TTC549 (cell line): Measurements from ENCODE around the gene SSR1.

Experiments used
- FAIRE-seq: peaks from 2 replicates; lab custom pipeline; 2012; peaks lifted over from hg19 to GRCh38; lab: Jason Lieb, UNC

SSR1 gene

GRCh38 chr6:7256785-7257184, 56.2 kb downstream of the SSR1 start:
- no peak for FAIRE-seq

GRCh38 chr6:7255918-7256317, 57.1 kb downstream of the SSR1 start:
- FAIRE-seq: no peak

GRCh38 chr6:7254980-7255835, 57.8 kb downstream of the SSR1 start:
- FAIRE-seq: no peak

GRCh38 chr6:7252390-7252789, 60.6 kb downstream of the SSR1 start:
- no peak for FAIRE-seq

GRCh38 chr6:7251646-7252260, 61.2 kb downstream of the SSR1 start:
- no peak for FAIRE-seq

- FAIRE-seq: no peak
Observed at GRCh38 chr6:7250812-7251211, 62.2 kb downstream of the SSR1 start.

GRCh38 chr6:7249946-7250643, 62.9 kb downstream of the SSR1 start:
- no peak for FAIRE-seq

GRCh38 chr6:7249391-7249790, 63.6 kb downstream of the SSR1 start:
- no peak for FAIRE-seq

GRCh38 chr6:7247828-7248227, 65.2 kb downstream of the SSR1 start:
- FAIRE-seq: no peak

- FAIRE-seq: no peak
Observed at GRCh38 chr6:7247179-7247456, 65.9 kb downstream of the SSR1 start.

- no peak for FAIRE-seq
Observed at GRCh38 chr6:7246401-7247178, 66.4 kb downstream of the SSR1 start.

- FAIRE-seq: no peak
Observed at GRCh38 chr6:7245668-7246393, 67.2 kb downstream of the SSR1 start.

- FAIRE-seq: no peak
Observed at GRCh38 chr6:7243179-7243981, 69.6 kb downstream of the SSR1 start.

GRCh38 chr6:7242835-7243178, 70.2 kb downstream of the SSR1 start:
- no peak for FAIRE-seq

- FAIRE-seq: no peak
Observed at GRCh38 chr6:7241709-7242645, 71.0 kb downstream of the SSR1 start.

GRCh38 chr6:7241160-7241559, 71.8 kb downstream of the SSR1 start:
- no peak for FAIRE-seq

GRCh38 chr6:7240351-7240750, 72.6 kb downstream of the SSR1 start:
- FAIRE-seq: no peak

GRCh38 chr6:7239590-7239948, 73.4 kb downstream of the SSR1 start:
- FAIRE-seq: no peak

- no peak for FAIRE-seq
Observed at GRCh38 chr6:7238900-7239589, 74.0 kb downstream of the SSR1 start.

- FAIRE-seq: no peak
Observed at GRCh38 chr6:7238526-7238899, 74.5 kb downstream of the SSR1 start.
